ENCODE data around the gene FUCA1.

GRCh38 chr1:23799570-23800399, 68.3 kb downstream of the FUCA1 start:
- TF ChIP-seq CTCF (conservative IDR thresholded peaks at IDR 0.05; ENCODE audit: low read depth, low read length) (no peak), EZH2phosphoT487 (IDR thresholded peaks at IDR 0.05; ENCODE audit: borderline replicate concordance, low read length) (no peak), EZH2 (IDR thresholded peaks at IDR 0.05; ENCODE audit: low read length, unreplicated experiment) (no peak)

Measured in PC-3 (cell line).